Peyer's patch (tissue), 4 donors: Measurements from ENCODE around the gene KMT2E.

Experiments
- POLR2A ChIP-seq, 2 donors: fragments of 450-650 bp; IDR thresholded peaks; one replicate each; pipeline ENCODE4 v1.5.1; 2017; ENCODE audit warnings: antibody characterized with exemption in 2 of 2, mild to moderate bottlenecking in 2 of 2, moderate library complexity in 2 of 2
- TF ChIP-seq, protein P1 (sequence below), 6 experiments: fragments of 450-650 bp in 4 of 6; fragments of 200-600 bp in 2 of 6; sonication (generic) in 1 of 6; IDR thresholded peaks; one replicate each; pipeline ENCODE4 v1.5.1; 2017 to 2019; ENCODE audit warnings: antibody characterized with exemption in 6 of 6, mild to moderate bottlenecking in 3 of 6, moderate library complexity in 1 of 6

GRCh38 chr7:105130580-105130979 lies 116.6 kb downstream of the KMT2E start:
- TF ChIP-seq, protein P1, sequence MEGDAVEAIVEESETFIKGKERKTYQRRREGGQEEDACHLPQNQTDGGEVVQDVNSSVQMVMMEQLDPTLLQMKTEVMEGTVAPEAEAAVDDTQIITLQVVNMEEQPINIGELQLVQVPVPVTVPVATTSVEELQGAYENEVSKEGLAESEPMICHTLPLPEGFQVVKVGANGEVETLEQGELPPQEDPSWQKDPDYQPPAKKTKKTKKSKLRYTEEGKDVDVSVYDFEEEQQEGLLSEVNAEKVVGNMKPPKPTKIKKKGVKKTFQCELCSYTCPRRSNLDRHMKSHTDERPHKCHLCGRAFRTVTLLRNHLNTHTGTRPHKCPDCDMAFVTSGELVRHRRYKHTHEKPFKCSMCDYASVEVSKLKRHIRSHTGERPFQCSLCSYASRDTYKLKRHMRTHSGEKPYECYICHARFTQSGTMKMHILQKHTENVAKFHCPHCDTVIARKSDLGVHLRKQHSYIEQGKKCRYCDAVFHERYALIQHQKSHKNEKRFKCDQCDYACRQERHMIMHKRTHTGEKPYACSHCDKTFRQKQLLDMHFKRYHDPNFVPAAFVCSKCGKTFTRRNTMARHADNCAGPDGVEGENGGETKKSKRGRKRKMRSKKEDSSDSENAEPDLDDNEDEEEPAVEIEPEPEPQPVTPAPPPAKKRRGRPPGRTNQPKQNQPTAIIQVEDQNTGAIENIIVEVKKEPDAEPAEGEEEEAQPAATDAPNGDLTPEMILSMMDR (IDR thresholded peaks at IDR 0.05), result no peak
- no peak for TF ChIP-seq POLR2A (IDR thresholded peaks at IDR 0.05)
